ENCODE data around the gene NXF2B.
A peak's percentile ranks its signal among the peaks of the same experiment; 100 is the strongest.

DNA sequence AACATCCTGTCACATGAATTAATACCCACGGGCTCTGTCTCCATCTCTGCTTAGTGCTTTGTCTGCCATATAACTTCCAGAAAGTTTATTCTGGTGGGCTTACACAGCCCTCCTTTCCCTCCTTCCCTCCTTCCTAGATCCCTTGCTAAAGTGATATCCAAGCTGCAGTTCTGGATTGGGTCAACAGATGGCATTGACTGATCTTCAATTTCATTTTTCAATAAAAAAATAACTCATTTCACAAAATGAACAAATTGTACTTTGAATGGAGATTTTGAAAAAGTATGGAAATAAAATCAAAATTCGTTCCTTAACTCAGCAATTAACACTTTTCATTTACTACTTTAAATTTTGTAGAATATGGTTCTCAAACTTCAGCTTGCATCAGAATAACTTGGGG lies 97.9 kb downstream of the NXF2B start:
- TF ChIP-seq, protein P1, sequence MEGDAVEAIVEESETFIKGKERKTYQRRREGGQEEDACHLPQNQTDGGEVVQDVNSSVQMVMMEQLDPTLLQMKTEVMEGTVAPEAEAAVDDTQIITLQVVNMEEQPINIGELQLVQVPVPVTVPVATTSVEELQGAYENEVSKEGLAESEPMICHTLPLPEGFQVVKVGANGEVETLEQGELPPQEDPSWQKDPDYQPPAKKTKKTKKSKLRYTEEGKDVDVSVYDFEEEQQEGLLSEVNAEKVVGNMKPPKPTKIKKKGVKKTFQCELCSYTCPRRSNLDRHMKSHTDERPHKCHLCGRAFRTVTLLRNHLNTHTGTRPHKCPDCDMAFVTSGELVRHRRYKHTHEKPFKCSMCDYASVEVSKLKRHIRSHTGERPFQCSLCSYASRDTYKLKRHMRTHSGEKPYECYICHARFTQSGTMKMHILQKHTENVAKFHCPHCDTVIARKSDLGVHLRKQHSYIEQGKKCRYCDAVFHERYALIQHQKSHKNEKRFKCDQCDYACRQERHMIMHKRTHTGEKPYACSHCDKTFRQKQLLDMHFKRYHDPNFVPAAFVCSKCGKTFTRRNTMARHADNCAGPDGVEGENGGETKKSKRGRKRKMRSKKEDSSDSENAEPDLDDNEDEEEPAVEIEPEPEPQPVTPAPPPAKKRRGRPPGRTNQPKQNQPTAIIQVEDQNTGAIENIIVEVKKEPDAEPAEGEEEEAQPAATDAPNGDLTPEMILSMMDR (conservative IDR thresholded peaks at IDR 0.05 in 1 of 2, IDR thresholded peaks at IDR 0.05 in 1 of 2; ENCODE audit: low read depth in 1 of 2, low read length in 2 of 2) = peak; percentile 11 to 13
- TF ChIP-seq EZH2 (IDR thresholded peaks at IDR 0.05; ENCODE audit: low read length, missing control alignments) = no peak
